GM10248 (cell line): Measurements from ENCODE around the gene VTI1B.
"Not testable (repeated sequence)": the region's sequence is repeated elsewhere in the genome, so short reads cannot be mapped to it uniquely, and the experiment has no call there.

ENCODE experiments used
- CTCF ChIA-PET: fragments of 300-600 bp; sonication (Branson Sonifier 250); formaldehyde crosslinking; extraction: SDS; loops from one replicate; lab custom pipeline; 2021; ENCODE audit warnings: antibody characterized with exemption; lab: Yijun Ruan, JAX
- POLR2A ChIA-PET: fragments of 350-650 bp; sonication (Branson Sonifier 250); formaldehyde crosslinking; extraction: SDS; loops from one replicate; lab custom pipeline; 2020; ENCODE audit warnings: antibody characterized with exemption; lab: Yijun Ruan, JAX
- DNase-seq: peaks from one replicate; pipeline ENCODE4 v3.0.0; 2012; ENCODE audit errors: extremely low spot score
- TF ChIP-seq, protein P1 (sequence below): IDR thresholded peaks from 2 replicates; pipeline ENCODE4 v1.5.1; 2012; ENCODE audit warnings: mild to moderate bottlenecking, low read depth; ENCODE audit errors: extremely low read depth, missing control alignments, control extremely low read depth

VTI1B gene

GRCh38 chr14:67674480-67675218, at the start of gene VTI1B:
TSS of gene VTI1B (minus strand) at chr14:67674632. CDS start at chr14:67674489, 143 bp downstream.
- TF ChIP-seq, protein P1, sequence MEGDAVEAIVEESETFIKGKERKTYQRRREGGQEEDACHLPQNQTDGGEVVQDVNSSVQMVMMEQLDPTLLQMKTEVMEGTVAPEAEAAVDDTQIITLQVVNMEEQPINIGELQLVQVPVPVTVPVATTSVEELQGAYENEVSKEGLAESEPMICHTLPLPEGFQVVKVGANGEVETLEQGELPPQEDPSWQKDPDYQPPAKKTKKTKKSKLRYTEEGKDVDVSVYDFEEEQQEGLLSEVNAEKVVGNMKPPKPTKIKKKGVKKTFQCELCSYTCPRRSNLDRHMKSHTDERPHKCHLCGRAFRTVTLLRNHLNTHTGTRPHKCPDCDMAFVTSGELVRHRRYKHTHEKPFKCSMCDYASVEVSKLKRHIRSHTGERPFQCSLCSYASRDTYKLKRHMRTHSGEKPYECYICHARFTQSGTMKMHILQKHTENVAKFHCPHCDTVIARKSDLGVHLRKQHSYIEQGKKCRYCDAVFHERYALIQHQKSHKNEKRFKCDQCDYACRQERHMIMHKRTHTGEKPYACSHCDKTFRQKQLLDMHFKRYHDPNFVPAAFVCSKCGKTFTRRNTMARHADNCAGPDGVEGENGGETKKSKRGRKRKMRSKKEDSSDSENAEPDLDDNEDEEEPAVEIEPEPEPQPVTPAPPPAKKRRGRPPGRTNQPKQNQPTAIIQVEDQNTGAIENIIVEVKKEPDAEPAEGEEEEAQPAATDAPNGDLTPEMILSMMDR = peak; percentile 28
- POLR2A ChIA-PET = no interaction called here
- CTCF ChIA-PET = interaction anchor here (1.1 to 13.7 kb wide), 10 partner anchors 8 to 247 kb away, joined by 3 to 203 read pairs (median 4); partner anchors contain the start of genes PIGH and RDH12
- peak; percentile 90 for DNase-seq

- TF ChIP-seq, protein P1 = no peak
- POLR2A ChIA-PET = no interaction called here
- no peak for DNase-seq
- CTCF ChIA-PET = interaction anchor here (0.8 to 2.8 kb wide), 5 partner anchors 17 to 295 kb away, joined by 3 to 15 read pairs (median 4); no protein-coding TSS in a partner anchor
Observed at GRCh38 chr14:67722293-67722692, 47.9 kb upstream of the VTI1B start.

DNA sequence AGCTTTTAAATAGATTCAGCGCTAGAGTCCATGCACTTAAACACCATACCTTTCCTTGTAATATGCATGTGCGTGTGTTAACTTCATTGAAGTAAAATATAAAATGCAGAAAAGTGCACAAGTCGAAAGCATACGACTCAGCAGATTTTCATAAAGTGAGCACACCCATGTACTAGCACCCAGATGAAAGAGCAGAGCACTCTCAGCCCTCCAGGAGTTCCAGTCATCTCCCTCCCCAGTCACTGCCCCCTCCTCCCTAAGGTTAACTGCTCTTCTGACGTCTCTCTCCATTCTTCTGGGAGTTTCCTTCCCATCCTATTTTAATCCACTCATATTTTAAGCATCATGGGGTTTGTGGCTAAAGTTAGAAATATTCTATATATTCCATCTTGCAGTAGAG, 47.4 kb upstream of the VTI1B start:
- no peak for DNase-seq
- TF ChIP-seq, protein P1 = no peak
- ChIA-PET POLR2A (no interaction called here), CTCF (interaction anchor here (1.1 to 2.8 kb wide), 4 partner anchors 18 to 294 kb away, joined by 3 to 15 read pairs (median 4); no protein-coding TSS in a partner anchor)

- POLR2A ChIA-PET = no interaction called here
- CTCF ChIA-PET = no interaction called here
- TF ChIP-seq, protein P1 = no peak
- DNase-seq = no peak
Observed at GRCh38 chr14:67719866-67720265, 45.4 kb upstream of the VTI1B start.

- CTCF ChIA-PET = interaction anchor here (2.6 kb wide), 1 partner anchor 136 kb away, joined by 8 read pairs; no protein-coding TSS in a partner anchor
- DNase-seq, POLR2A ChIA-PET: not testable (repeated sequence)
Observed at GRCh38 chr14:67719385-67719784, 45.0 kb upstream of the VTI1B start.

DNA sequence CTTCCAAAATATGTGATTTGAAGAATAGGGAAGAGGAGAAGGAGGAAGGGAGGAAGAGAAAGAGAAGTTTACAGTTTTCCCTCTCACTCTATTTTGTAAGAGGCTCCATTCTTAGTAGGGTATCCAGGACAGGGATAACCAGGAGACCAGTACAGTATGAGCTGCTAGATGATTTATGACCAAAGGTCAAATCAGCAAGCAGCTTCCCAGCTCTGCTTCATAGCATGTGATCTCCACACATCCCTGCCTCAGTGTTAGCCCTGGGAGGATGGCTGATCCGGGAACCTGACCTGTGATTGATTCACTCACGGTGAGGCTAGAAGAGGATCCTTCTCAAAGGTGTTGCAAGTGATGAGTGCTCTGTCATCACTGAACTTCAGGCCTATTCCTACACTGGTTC, 43.8 kb upstream of the VTI1B start:
- ChIA-PET POLR2A (no interaction called here), CTCF (interaction anchor here (1.5 to 2.6 kb wide), 3 partner anchors 9 to 134 kb away, joined by 4 to 8 read pairs (median 7); no protein-coding TSS in a partner anchor)
- TF ChIP-seq, protein P1 = no peak
- DNase-seq = no peak

GRCh38 chr14:67717048-67717447, 42.6 kb upstream of the VTI1B start:
- no peak for DNase-seq
- CTCF ChIA-PET = interaction anchor here (1.0 to 2.6 kb wide), 4 partner anchors 10 to 133 kb away, joined by 4 to 8 read pairs (median 6); no protein-coding TSS in a partner anchor
- TF ChIP-seq, protein P1 = no peak
- POLR2A ChIA-PET = no interaction called here
